Testis (tissue), 2 donors: Measurements from ENCODE around the gene TPRN.

Experiments used
- POLR2A ChIP-seq: fragments of 450-650 bp; IDR thresholded peaks from one replicate; pipeline ENCODE4 v1.6.1; 2017; ENCODE audit warnings: antibody characterized with exemption, mild to moderate bottlenecking, moderate library complexity
- TF ChIP-seq, protein P1 (sequence below), 3 experiments: fragments of 450-650 bp in 2 of 3; fragments of 200-600 bp in 1 of 3; sonication (generic) in 1 of 3; IDR thresholded peaks; one replicate each; pipeline ENCODE4 v1.5.1; 2016 to 2019; ENCODE audit warnings: antibody characterized with exemption in 3 of 3, mild to moderate bottlenecking in 2 of 3, moderate library complexity in 1 of 3

DNA sequence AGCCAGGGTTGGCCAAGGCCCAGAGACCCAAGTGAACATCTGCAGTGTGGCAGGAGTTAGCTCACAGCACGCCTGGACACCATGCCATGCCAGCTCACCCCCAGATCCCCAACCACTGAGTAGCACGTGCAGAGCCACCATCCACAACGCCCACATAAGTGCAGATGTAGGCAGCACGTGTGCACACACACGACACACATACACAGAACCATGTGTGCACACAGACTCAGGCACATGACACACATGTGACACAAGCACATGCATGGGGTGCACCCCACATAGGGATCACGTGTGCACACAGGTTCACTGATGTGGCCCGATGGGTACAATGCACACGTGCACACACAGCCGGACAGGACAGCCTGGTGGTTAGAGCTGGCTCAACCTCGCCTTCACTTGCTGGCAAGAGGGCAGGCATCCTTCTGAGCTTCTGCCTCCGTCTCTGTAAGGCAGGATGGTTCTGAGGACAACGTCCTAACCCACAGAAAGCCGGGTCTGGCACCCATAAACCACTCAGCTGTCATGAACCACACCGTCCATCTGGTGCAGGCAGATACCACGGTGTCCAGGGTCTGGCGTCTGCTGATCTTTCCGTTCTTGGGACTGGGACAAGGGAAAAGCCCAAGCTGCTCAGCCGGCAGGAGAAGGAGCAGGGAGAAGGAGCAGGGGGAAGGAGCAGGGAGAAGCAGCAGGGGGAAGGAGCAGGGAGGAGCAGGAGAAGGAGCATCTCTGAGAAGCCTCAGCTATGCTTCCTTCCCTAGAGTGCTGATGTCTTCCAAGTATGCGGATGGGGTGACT, 42.7 kb downstream of the TPRN start:
- TF ChIP-seq, protein P1, sequence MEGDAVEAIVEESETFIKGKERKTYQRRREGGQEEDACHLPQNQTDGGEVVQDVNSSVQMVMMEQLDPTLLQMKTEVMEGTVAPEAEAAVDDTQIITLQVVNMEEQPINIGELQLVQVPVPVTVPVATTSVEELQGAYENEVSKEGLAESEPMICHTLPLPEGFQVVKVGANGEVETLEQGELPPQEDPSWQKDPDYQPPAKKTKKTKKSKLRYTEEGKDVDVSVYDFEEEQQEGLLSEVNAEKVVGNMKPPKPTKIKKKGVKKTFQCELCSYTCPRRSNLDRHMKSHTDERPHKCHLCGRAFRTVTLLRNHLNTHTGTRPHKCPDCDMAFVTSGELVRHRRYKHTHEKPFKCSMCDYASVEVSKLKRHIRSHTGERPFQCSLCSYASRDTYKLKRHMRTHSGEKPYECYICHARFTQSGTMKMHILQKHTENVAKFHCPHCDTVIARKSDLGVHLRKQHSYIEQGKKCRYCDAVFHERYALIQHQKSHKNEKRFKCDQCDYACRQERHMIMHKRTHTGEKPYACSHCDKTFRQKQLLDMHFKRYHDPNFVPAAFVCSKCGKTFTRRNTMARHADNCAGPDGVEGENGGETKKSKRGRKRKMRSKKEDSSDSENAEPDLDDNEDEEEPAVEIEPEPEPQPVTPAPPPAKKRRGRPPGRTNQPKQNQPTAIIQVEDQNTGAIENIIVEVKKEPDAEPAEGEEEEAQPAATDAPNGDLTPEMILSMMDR (IDR thresholded peaks at IDR 0.05): no peak
- TF ChIP-seq POLR2A: no peak
